Suprapubic skin (tissue), 4 donors: ENCODE data around the gene CPNE4.

Source experiments
- CTCF ChIP-seq, 2 donors: fragments of 200-600 bp in 1 of 2; fragments of 450-650 bp in 1 of 2; sonication (generic) in 1 of 2; IDR thresholded peaks; one replicate each; pipeline ENCODE4 v1.5.1; 2016 to 2019; ENCODE audit warnings: antibody characterized with exemption in 2 of 2, mild to moderate bottlenecking in 1 of 2, moderate library complexity in 1 of 2
- EP300 ChIP-seq: sonication (generic); formaldehyde crosslinking; IDR thresholded peaks from one replicate; pipeline ENCODE4 v1.6.1; 2017; ENCODE audit warnings: antibody characterized with exemption
- POLR2AphosphoS5 ChIP-seq, 3 donors: sonication (generic); formaldehyde crosslinking; IDR thresholded peaks; one replicate each; pipeline ENCODE4 v1.6.1; 2017; ENCODE audit warnings: antibody characterized with exemption in 3 of 3

DNA sequence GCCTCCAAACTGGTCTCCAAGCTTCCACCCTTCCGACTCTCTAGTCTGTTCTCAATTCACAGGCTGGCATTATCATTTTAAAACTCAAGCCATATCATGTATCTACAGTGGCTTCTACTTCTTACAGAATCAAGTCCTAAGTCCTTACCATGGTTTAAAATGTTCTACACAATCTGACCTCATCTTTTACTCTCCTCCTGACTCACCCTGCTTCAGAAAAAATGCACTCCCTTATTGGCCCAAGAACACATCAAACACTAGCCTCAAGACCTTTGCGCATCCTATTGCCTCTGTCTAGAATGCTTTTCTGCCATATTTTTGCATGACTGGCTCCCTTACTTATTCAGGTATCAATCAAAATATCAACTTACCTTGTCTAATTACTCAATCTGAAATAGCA, 543.0 kb downstream of the CPNE4 start:
- TF ChIP-seq EP300 (no peak), CTCF (IDR thresholded peaks at IDR 0.05) (no peak), POLR2AphosphoS5 (IDR thresholded peaks at IDR 0.05) (no peak)
